Activated naive CD4-positive, alpha-beta T cell treated with anti-CD3 and anti-CD28 coated beads, Interleukin-2, amount 10 ng/mL, durations not matched to agents 7 days and 5 days (primary cell): ENCODE measurements around the gene CA11.

Source experiments
- CTCF ChIA-PET: fragments of 350-600 bp; sonication (Branson Sonifier 250); formaldehyde crosslinking; loops from one replicate; lab custom pipeline; 2021; ENCODE audit warnings: antibody characterized with exemption; lab: Charles Lee
- DNase-seq: peaks from one replicate; pipeline ENCODE4 v3.0.0-alpha.2; 2020
- H3K27ac Mint-ChIP-seq: one replicate; pipeline ENCODE4 v1.8.0; 2021; ENCODE audit warnings: mild to moderate bottlenecking, moderate library complexity, mixed read lengths
- H3K27me3 Mint-ChIP-seq: one replicate; pipeline ENCODE4 v1.8.0; 2021; ENCODE audit warnings: mild to moderate bottlenecking, mixed read lengths
- H3K36me3 Mint-ChIP-seq: one replicate; pipeline ENCODE4 v1.8.0; 2021; ENCODE audit warnings: mixed read lengths
- H3K4me1 Mint-ChIP-seq: one replicate; pipeline ENCODE4 v1.8.0; 2021; ENCODE audit warnings: mixed read lengths
- H3K4me3 Mint-ChIP-seq: one replicate; pipeline ENCODE4 v1.8.0; 2021; ENCODE audit warnings: mild to moderate bottlenecking, moderate library complexity, mixed read lengths
- H3K9me3 Mint-ChIP-seq: one replicate; pipeline ENCODE4 v1.8.0; 2021; ENCODE audit warnings: mixed read lengths

The CA11 gene

GRCh38 chr19:48644839-48645619 is 958 bp downstream of the CA11 start:
- H3K27me3 Mint-ChIP-seq, result peaks cover 17% of the 10 kb centered on the region
- DNase-seq, result peak; percentile 83
- peak overlapping the region; percentile 75 for H3K4me3 Mint-ChIP-seq
- H3K9me3 Mint-ChIP-seq, result no peaks in the 10 kb centered on the region
- no peaks in the 10 kb centered on the region for H3K36me3 Mint-ChIP-seq
- CTCF ChIA-PET, result interaction anchor here (0.6 to 3.4 kb wide), 13 partner anchors 11 to 255 kb away, joined by 3 to 31 read pairs (median 3); partner anchors contain the start of genes HSD17B14 and NUCB1
- H3K27ac Mint-ChIP-seq, result no peak overlapping the region
- peaks cover 51% of the 10 kb centered on the region for H3K4me1 Mint-ChIP-seq

GRCh38 chr19:48644355-48644754 is 1.6 kb downstream of the CA11 start:
- DNase-seq, result no peak
- no peaks in the 10 kb centered on the region for H3K36me3 Mint-ChIP-seq
- no peak overlapping the region for H3K27ac Mint-ChIP-seq
- CTCF ChIA-PET, result interaction anchor here (0.6 to 3.4 kb wide), 5 partner anchors 10 to 192 kb away, joined by 3 to 31 read pairs (median 4); partner anchors contain the start of gene HSD17B14
- H3K4me3 Mint-ChIP-seq, result peak overlapping the region; percentile 75
- no peaks in the 10 kb centered on the region for H3K9me3 Mint-ChIP-seq
- peaks cover 50% of the 10 kb centered on the region for H3K4me1 Mint-ChIP-seq
- peaks cover 22% of the 10 kb centered on the region for H3K27me3 Mint-ChIP-seq

GRCh38 chr19:48642862-48643261 is 3.1 kb downstream of the CA11 start:
- Mint-ChIP-seq H3K4me3 (no peak overlapping the region), H3K27ac (no peak overlapping the region), H3K36me3 (peaks cover 3% of the 10 kb centered on the region), H3K4me1 (peaks cover 54% of the 10 kb centered on the region), H3K9me3 (no peaks in the 10 kb centered on the region), H3K27me3 (peaks cover 27% of the 10 kb centered on the region)
- CTCF ChIA-PET, result no interaction called here
- DNase-seq, result no peak

- peaks cover 3% of the 10 kb centered on the region for H3K36me3 Mint-ChIP-seq
- no peaks in the 10 kb centered on the region for H3K9me3 Mint-ChIP-seq
- H3K27ac Mint-ChIP-seq, result no peak overlapping the region
- peaks cover 27% of the 10 kb centered on the region for H3K27me3 Mint-ChIP-seq
- CTCF ChIA-PET, result no interaction called here
- peaks cover 46% of the 10 kb centered on the region for H3K4me1 Mint-ChIP-seq
- DNase-seq, result no peak
- H3K4me3 Mint-ChIP-seq, result no peak overlapping the region
These were observed 4.1 kb downstream of the CA11 start for GRCh38 chr19:48641850-48642249.

GRCh38 chr19:48639483-48640375 is 6.3 kb downstream of the CA11 start:
- H3K27ac Mint-ChIP-seq, result peak overlapping the region; percentile 96
- CTCF ChIA-PET, result interaction anchor here (0.6 kb wide), 1 partner anchor 11 kb away, joined by 3 read pairs; no protein-coding TSS in a partner anchor
- H3K4me3 Mint-ChIP-seq, result peak overlapping the region; percentile 12
- H3K9me3 Mint-ChIP-seq, result no peaks in the 10 kb centered on the region
- no peak for DNase-seq
- H3K4me1 Mint-ChIP-seq, result peaks cover 37% of the 10 kb centered on the region
- peaks cover 6% of the 10 kb centered on the region for H3K36me3 Mint-ChIP-seq
- peaks cover 21% of the 10 kb centered on the region for H3K27me3 Mint-ChIP-seq

GRCh38 chr19:48638831-48639381 is 7.1 kb downstream of the CA11 start:
- CTCF ChIA-PET, result interaction anchor here (0.6 kb wide), 1 partner anchor 31 kb away, joined by 3 read pairs; no protein-coding TSS in a partner anchor
- no peak for DNase-seq
- peak overlapping the region; percentile 96 for H3K27ac Mint-ChIP-seq
- H3K27me3 Mint-ChIP-seq, result peaks cover 17% of the 10 kb centered on the region
- peaks cover 6% of the 10 kb centered on the region for H3K36me3 Mint-ChIP-seq
- no peaks in the 10 kb centered on the region for H3K9me3 Mint-ChIP-seq
- peak overlapping the region; percentile 88 for H3K4me3 Mint-ChIP-seq
- H3K4me1 Mint-ChIP-seq, result peaks cover 37% of the 10 kb centered on the region

- CTCF ChIA-PET, result interaction anchor here (0.6 kb wide), 2 partner anchors 31 to 350 kb away, joined by 3 read pairs; no protein-coding TSS in a partner anchor
- peaks cover 44% of the 10 kb centered on the region for H3K4me1 Mint-ChIP-seq
- DNase-seq, result peak; percentile 92
These were observed 7.8 kb downstream of the CA11 start for GRCh38 chr19:48637948-48638830.

GRCh38 chr19:48637449-48637947 is 8.5 kb downstream of the CA11 start:
- H3K9me3 Mint-ChIP-seq, result no peaks in the 10 kb centered on the region
- peaks cover 9% of the 10 kb centered on the region for H3K36me3 Mint-ChIP-seq
- H3K4me1 Mint-ChIP-seq, result peaks cover 48% of the 10 kb centered on the region
- peak; percentile 100 for DNase-seq
- H3K4me3 Mint-ChIP-seq, result peak overlapping the region; percentile 88
- peaks cover 11% of the 10 kb centered on the region for H3K27me3 Mint-ChIP-seq
- CTCF ChIA-PET, result no interaction called here
- H3K27ac Mint-ChIP-seq, result peak overlapping the region; percentile 96

More at GRCh38 chr19:48637948-48638830, 7.8 kb downstream of the CA11 start:
- peak overlapping the region; percentile 96 for H3K27ac Mint-ChIP-seq
- no peaks in the 10 kb centered on the region for H3K9me3 Mint-ChIP-seq
- peaks cover 14% of the 10 kb centered on the region for H3K27me3 Mint-ChIP-seq
- H3K4me3 Mint-ChIP-seq, result peak overlapping the region; percentile 88
- H3K36me3 Mint-ChIP-seq, result peaks cover 6% of the 10 kb centered on the region

- peaks cover 51% of the 10 kb centered on the region for H3K4me1 Mint-ChIP-seq
- H3K27ac Mint-ChIP-seq, result peak within 1 kb of the TSS; percentile 96
- no peaks in the 10 kb centered on the region for H3K9me3 Mint-ChIP-seq
- DNase-seq, result no peak
- CTCF ChIA-PET, result no interaction called here
- peak within 1 kb of the TSS; percentile 88 for H3K4me3 Mint-ChIP-seq
- H3K27me3 Mint-ChIP-seq, result peaks cover 11% of the 10 kb centered on the region
- peaks cover 11% of the 10 kb centered on the region for H3K36me3 Mint-ChIP-seq
These were observed 9.0 kb downstream of the CA11 start, which contains the start of gene DBP for GRCh38 chr19:48636859-48637448. Gene DBP, minus strand, starts transcription at chr19:48637379. Its CDS starts 385 bp downstream, at chr19:48636994.

GRCh38 chr19:48635966-48636858 is 9.8 kb downstream of the CA11 start:
- Mint-ChIP-seq H3K27me3 (peaks cover 11% of the 10 kb centered on the region), H3K4me1 (peaks cover 56% of the 10 kb centered on the region), H3K4me3 (peak overlapping the region; percentile 88), H3K27ac (peak overlapping the region; percentile 96), H3K36me3 (peaks cover 18% of the 10 kb centered on the region), H3K9me3 (no peaks in the 10 kb centered on the region)
- DNase-seq, result peak; percentile 64
- CTCF ChIA-PET, result no interaction called here

GRCh38 chr19:48635263-48635965 is 10.6 kb downstream of the CA11 start:
- Mint-ChIP-seq H3K9me3 (no peaks in the 10 kb centered on the region), H3K36me3 (peaks cover 18% of the 10 kb centered on the region), H3K4me1 (peaks cover 64% of the 10 kb centered on the region), H3K27me3 (peaks cover 11% of the 10 kb centered on the region), H3K4me3 (peak overlapping the region; percentile 88), H3K27ac (peak overlapping the region; percentile 96)
- CTCF ChIA-PET, result no interaction called here
- DNase-seq, result peak; percentile 82
